ENCODE results near the gene ITIH6. TPM values are rescaled to one million over a fixed set of nuclear protein-coding genes. Genes with fewer than 3 reads are reported as not detected.

Gene ITIH6
- total and polyA plus RNA-seq, 12 donors: not detected

DNA sequence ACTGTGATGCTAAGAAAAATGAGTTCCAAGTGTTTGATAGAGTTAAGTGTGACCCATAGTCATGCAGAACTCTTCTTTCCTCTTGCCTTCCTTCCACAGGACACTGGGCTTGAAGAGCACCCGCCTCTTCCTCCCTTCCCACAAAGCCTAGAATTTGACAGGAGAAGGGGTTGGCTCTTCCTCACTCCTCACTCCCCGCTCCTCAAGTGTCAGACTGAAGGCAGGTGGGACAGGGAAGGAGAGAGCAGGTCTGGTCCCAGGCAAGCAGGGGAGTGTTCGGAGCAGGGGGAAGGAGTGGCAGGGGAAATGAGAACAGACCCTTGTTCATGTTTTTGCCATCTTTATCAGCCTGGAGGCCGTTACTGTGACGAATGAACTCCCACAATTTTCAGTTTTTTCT, 20.2 kb upstream of the ITIH6 start:
- ATAC-seq (no peak), DNase-seq (no peak)
- H3K4me1 ChIP-seq: no peaks in the 10 kb centered on the region
- no peak overlapping the region for H3K27ac ChIP-seq
- 46 to 47% methylated on average over 5 of the region's 5 CpGs for WGBS, 2 donors
- intact Hi-C loops (cut with DNase I): loop anchor here in 1 of 10 donors (10.0 kb wide), 1 partner anchor 187 kb away; the partner anchor contains the start of gene APEX2
- no peaks in the 10 kb centered on the region for H3K27me3 ChIP-seq
- no peak overlapping the region for H3K4me3 ChIP-seq
- H3K36me3 ChIP-seq: peaks cover 0 to 33% (median 20%) of the 10 kb centered on the region in 9 donors
- no peaks in the 10 kb centered on the region for H3K9me3 ChIP-seq
- TF ChIP-seq, protein P1, sequence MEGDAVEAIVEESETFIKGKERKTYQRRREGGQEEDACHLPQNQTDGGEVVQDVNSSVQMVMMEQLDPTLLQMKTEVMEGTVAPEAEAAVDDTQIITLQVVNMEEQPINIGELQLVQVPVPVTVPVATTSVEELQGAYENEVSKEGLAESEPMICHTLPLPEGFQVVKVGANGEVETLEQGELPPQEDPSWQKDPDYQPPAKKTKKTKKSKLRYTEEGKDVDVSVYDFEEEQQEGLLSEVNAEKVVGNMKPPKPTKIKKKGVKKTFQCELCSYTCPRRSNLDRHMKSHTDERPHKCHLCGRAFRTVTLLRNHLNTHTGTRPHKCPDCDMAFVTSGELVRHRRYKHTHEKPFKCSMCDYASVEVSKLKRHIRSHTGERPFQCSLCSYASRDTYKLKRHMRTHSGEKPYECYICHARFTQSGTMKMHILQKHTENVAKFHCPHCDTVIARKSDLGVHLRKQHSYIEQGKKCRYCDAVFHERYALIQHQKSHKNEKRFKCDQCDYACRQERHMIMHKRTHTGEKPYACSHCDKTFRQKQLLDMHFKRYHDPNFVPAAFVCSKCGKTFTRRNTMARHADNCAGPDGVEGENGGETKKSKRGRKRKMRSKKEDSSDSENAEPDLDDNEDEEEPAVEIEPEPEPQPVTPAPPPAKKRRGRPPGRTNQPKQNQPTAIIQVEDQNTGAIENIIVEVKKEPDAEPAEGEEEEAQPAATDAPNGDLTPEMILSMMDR (IDR thresholded peaks at IDR 0.05): no peak

DNA sequence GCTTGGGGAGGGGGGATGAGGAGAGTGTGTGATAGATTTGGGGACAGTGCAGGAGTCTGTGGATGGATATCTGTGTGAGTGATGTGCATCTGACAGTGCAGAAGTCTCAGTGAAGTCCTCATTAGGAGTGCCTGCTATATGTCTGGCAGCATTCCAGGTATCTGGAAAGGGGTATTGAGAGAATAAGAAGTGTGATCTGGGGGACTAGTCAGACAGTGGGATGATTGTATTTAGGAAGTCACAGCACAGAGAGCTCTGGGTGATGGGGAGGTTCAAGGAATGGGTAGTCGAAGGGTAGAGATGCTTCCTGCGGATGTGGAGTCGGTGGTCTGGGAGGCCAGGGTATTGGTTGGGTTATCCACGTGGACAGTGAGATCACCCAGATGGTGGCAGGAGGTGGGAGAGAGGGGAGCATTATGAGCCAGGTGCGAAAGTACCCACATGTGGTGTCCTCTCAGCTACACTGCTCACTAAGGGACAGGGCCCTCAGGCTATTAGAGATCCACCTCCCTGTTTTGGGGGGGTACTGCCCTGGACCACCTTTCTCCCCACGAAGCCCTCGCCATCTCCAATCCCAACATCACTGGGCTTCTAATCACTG, 19.3 kb upstream of the ITIH6 start:
- H3K27ac ChIP-seq: no peak overlapping the region
- TF ChIP-seq, protein P1 (IDR thresholded peaks at IDR 0.05): no peak
- H3K4me3 ChIP-seq: no peak overlapping the region
- peak in 2 of 8 donors; percentile 4 to 28 for ATAC-seq
- H3K4me1 ChIP-seq: no peaks in the 10 kb centered on the region
- no peak for DNase-seq
- H3K9me3 ChIP-seq: no peaks in the 10 kb centered on the region
- WGBS, 2 donors: 70 to 82% methylated on average over 6 to 7 of the region's 7 CpGs
- peaks cover 0 to 42% (median 28%) of the 10 kb centered on the region in 9 donors for H3K36me3 ChIP-seq
- no peaks in the 10 kb centered on the region for H3K27me3 ChIP-seq
- intact Hi-C loops (cut with DNase I): loop anchor here in 1 of 10 donors (10.0 kb wide), 1 partner anchor 187 kb away; the partner anchor contains the start of gene APEX2

DNA sequence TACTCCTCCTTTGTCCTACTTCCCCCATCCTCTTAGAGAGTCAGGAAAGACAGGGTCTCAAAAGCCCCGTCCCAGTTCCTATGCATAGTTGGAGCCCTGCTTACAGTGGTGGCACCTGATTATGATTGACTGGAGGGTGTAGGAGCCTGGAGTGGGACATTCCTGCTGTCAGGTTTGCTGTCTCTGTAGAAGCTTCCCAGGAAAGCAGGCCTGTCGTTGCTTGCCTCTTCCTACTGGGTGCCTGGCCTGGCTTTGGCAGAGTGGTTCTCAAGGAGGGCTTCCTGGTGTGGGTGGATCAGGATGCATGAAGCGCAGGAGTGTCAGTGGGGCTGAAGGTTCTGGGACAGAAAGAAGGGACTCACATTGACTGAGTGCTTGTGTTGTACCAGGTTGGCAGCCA, 14.3 kb upstream of the ITIH6 start:
- no peaks in the 10 kb centered on the region for H3K27me3 ChIP-seq

DNA sequence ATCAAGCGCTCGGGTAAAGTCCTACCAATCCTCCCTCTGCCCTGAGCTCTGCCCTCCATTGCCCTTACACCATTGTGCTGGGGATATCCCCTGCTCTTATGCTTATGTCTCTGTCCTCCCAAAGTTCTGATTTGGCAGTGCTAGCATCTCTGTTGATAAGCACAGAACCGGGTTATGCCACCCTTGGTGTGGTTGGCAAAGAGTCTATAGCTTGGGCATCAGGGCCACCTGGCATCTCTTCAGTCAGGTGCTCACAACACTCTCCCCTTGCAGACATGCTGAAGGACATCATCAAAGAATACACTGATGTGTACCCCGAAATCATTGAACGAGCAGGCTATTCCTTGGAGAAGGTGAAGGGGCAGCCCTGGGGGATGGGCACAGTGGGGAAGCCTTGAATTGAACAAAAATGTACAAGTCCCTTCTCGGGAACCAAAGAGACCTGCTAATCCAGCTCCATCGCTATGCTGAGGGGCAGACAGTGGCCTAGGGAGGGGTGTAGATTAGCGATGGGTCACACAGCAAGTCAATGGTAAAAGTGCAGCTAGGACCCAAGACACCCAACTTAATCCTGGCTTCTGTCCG, 13.3 kb upstream of the ITIH6 start:
- no peak overlapping the region for H3K4me3 ChIP-seq
- TF ChIP-seq, protein P1 (IDR thresholded peaks at IDR 0.05): no peak
- DNase-seq (no peak), ATAC-seq (no peak)
- no peaks in the 10 kb centered on the region for H3K9me3 ChIP-seq
- WGBS, 2 donors: 83 to 86% methylated on average over 9 of the region's 9 CpGs
- H3K4me1 ChIP-seq: peaks cover 0 to 16% (median 7%) of the 10 kb centered on the region in 9 donors
- no peaks in the 10 kb centered on the region for H3K27me3 ChIP-seq
- H3K27ac ChIP-seq: no peak overlapping the region
- peaks cover 0 to 69% (median 34%) of the 10 kb centered on the region in 9 donors for H3K36me3 ChIP-seq
- intact Hi-C loops (cut with DNase I): loop anchor here in 1 of 10 donors (10.0 kb wide), 1 partner anchor 193 kb away; the partner anchor contains the start of gene APEX2

More for the DNA sequence above, 14.3 kb upstream of the ITIH6 start:
- TF ChIP-seq, protein P1 (IDR thresholded peaks at IDR 0.05): no peak
- WGBS, 2 donors: 75 to 80% methylated on average over 3 of the region's 3 CpGs
- H3K4me3 ChIP-seq: no peak overlapping the region
- DNase-seq (no peak), ATAC-seq (no peak)
- peaks cover 0 to 69% (median 34%) of the 10 kb centered on the region in 9 donors for H3K36me3 ChIP-seq
- H3K9me3 ChIP-seq: no peaks in the 10 kb centered on the region
- H3K27ac ChIP-seq: no peak overlapping the region
- intact Hi-C loops (cut with DNase I): loop anchor here in 1 of 10 donors (10.0 kb wide), 1 partner anchor 192 kb away; the partner anchor contains the start of gene APEX2
- peaks cover 0 to 16% (median 7%) of the 10 kb centered on the region in 9 donors for H3K4me1 ChIP-seq

Data from heart right ventricle (tissue), 16 donors.